Mesendoderm (in vitro differentiated cells): ENCODE measurements around the gene MSRB2.

Experiments used
- DNase-seq: peaks from one replicate; pipeline ENCODE4 v3.0.0; 2013
- H2AK5ac ChIP-seq: 2 replicates; pipeline ENCODE4 v1.6.1; 2013; ENCODE audit warnings: low read length, inconsistent platforms
- H2BK120ac ChIP-seq: 2 replicates; pipeline ENCODE4 v1.6.1; 2013; ENCODE audit warnings: low read depth, mild to moderate bottlenecking, low read length, moderate library complexity, mixed read lengths
- H2BK15ac ChIP-seq: replicated peaks from 2 replicates; pipeline ENCODE4 v1.6.1; 2013; ENCODE audit warnings: low read depth, mild to moderate bottlenecking, moderate library complexity
- H2BK5ac ChIP-seq: 2 replicates; pipeline ENCODE4 v1.6.1; 2013; ENCODE audit warnings: low read length, inconsistent platforms
- H3K18ac ChIP-seq: 2 replicates; pipeline ENCODE4 v1.6.1; 2013; ENCODE audit warnings: mild to moderate bottlenecking, low read length, mixed read lengths
- H3K23ac ChIP-seq: one replicate; pipeline ENCODE4 v1.6.1; 2013; ENCODE audit warnings: low read length
- H3K27ac ChIP-seq: 2 replicates; pipeline ENCODE4 v1.5.1; 2013; ENCODE audit warnings: low read depth, mild to moderate bottlenecking, inconsistent platforms, low read length, moderate library complexity
- H3K27me3 ChIP-seq: 2 replicates; pipeline ENCODE4 v1.6.1; 2013; ENCODE audit warnings: low read length, control low read depth, mild to moderate bottlenecking, inconsistent platforms; ENCODE audit not compliant: insufficient read depth, poor library complexity
- H3K36me3 ChIP-seq: 2 replicates; pipeline ENCODE4 v1.6.1; 2013; ENCODE audit warnings: low read length, inconsistent platforms; ENCODE audit not compliant: control insufficient read depth, insufficient read depth
- H3K4ac ChIP-seq: one replicate; pipeline ENCODE4 v1.6.1; 2013; ENCODE audit warnings: low read depth, mild to moderate bottlenecking, low read length, moderate library complexity
- H3K4me1 ChIP-seq: 2 replicates; pipeline ENCODE4 v1.6.1; 2013; ENCODE audit warnings: low read depth, low read length, inconsistent platforms; ENCODE audit not compliant: control insufficient read depth
- H3K4me2 ChIP-seq: 2 replicates; pipeline ENCODE4 v1.6.1; 2013; ENCODE audit warnings: low read length
- H3K4me3 ChIP-seq: 2 replicates; pipeline ENCODE4 v1.5.1; 2013; ENCODE audit warnings: mild to moderate bottlenecking, low read length
- H3K56ac ChIP-seq: one replicate; pipeline ENCODE4 v1.6.1; 2013; ENCODE audit warnings: low read length
- H3K79me1 ChIP-seq: 2 replicates; pipeline ENCODE4 v1.6.1; 2013; ENCODE audit warnings: low read length, inconsistent platforms
- H3K79me2 ChIP-seq: 2 replicates; pipeline ENCODE4 v1.6.1; 2013; ENCODE audit warnings: mild to moderate bottlenecking, low read length; ENCODE audit not compliant: control insufficient read depth, insufficient read depth
- H3K9ac ChIP-seq: 2 replicates; pipeline ENCODE4 v1.6.1; 2013; ENCODE audit warnings: low read length, inconsistent platforms
- H4K5ac ChIP-seq: one replicate; pipeline ENCODE4 v1.6.1; 2013; ENCODE audit warnings: low read length
- H4K8ac ChIP-seq: one replicate; pipeline ENCODE4 v1.6.1; 2013; ENCODE audit warnings: low read depth, mild to moderate bottlenecking, control low read depth, low read length, moderate library complexity
- WGBS: extraction: QIAGEN DNeasy Blood & Tissue Kit; methylation state at CpG from one replicate; pipeline ENCODE4 v1.1.7; 2013; ENCODE audit warnings: low lambda C conversion rate, missing lambda C conversion rate; ENCODE audit not compliant: insufficient coverage; ENCODE audit errors: extremely low coverage; 5-methylcytosine and 5-hydroxymethylcytosine counted together

MSRB2 gene

DNA sequence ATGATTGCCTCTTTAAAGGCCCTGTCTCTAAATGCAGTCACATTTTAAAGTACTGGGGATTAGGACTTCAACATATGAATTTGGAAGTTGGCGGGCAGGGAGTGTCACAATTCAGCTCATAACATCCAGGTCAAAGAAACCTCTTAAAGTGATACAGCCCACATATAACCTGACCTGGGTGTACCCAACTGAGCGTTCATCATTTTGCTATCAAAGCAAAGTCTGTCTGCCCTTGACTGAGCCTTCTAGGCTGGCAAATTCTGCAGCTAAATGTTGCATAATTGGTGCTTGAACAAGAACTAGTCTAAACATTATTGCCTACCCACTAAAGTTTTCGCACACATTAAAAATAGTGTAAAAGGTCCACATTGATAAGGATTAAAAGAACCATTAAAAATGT, 3.7 kb downstream of the MSRB2 start:
- DNase-seq, result no peak
- no peak overlapping the region for H3K27ac ChIP-seq
- no CpG with 5 or more reads among the region's 3 CpGs for WGBS

DNA sequence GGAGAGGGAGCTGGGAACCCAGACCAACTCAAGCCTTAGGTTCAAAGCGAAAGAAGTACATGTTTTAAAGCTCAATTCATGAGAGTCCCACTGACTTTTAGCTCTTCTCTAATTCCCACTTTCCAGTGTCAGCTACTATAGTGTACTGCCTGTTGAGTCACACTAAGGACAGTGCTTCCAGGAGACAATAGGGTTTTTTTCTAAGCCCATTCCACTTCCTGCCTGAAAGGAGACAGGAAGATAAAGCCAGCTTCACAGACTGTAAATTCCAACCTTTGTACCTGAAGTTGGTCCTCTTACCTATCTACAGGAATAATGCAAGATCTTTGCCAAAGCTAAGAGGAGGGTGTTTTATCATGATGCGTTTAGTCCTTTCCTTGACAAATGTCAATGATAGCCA, 4.4 kb downstream of the MSRB2 start:
- no CpG with 5 or more reads among the region's 2 CpGs for WGBS
- H3K36me3 ChIP-seq, result no peaks in the 10 kb centered on the region
- H3K56ac ChIP-seq, result no peak overlapping the region
- H3K27ac ChIP-seq, result no peak overlapping the region
- no peak overlapping the region for H3K4ac ChIP-seq
- H3K9ac ChIP-seq, result no peak overlapping the region
- no peak overlapping the region for H3K4me3 ChIP-seq
- no peak overlapping the region for H3K23ac ChIP-seq
- H3K4me2 ChIP-seq, result no peak overlapping the region
- no peaks in the 10 kb centered on the region for H3K79me1 ChIP-seq
- no peak overlapping the region for H3K18ac ChIP-seq
- H2BK5ac ChIP-seq, result no peak overlapping the region
- no peak overlapping the region for H2BK120ac ChIP-seq
- peaks cover 4% of the 10 kb centered on the region for H3K4me1 ChIP-seq
- H2AK5ac ChIP-seq, result no peak overlapping the region
- no peak overlapping the region for H4K5ac ChIP-seq
- no peak overlapping the region for H4K8ac ChIP-seq
- no peaks in the 10 kb centered on the region for H3K79me2 ChIP-seq
- H3K27me3 ChIP-seq, result no peaks in the 10 kb centered on the region
- DNase-seq, result peak; percentile 70
- no peak overlapping the region for H2BK15ac ChIP-seq

More for the DNA sequence above, 3.7 kb downstream of the MSRB2 start:
- H3K79me1 ChIP-seq, result no peaks in the 10 kb centered on the region
- no peak overlapping the region for H3K4ac ChIP-seq
- no peak overlapping the region for H2BK120ac ChIP-seq
- H4K8ac ChIP-seq, result no peak overlapping the region
- no peak overlapping the region for H3K56ac ChIP-seq
- H2AK5ac ChIP-seq, result no peak overlapping the region
- no peaks in the 10 kb centered on the region for H3K27me3 ChIP-seq
- H2BK15ac ChIP-seq, result no peak overlapping the region
- H3K79me2 ChIP-seq, result no peaks in the 10 kb centered on the region
- H3K4me1 ChIP-seq, result peaks cover 4% of the 10 kb centered on the region
- no peak overlapping the region for H3K18ac ChIP-seq
- H3K36me3 ChIP-seq, result no peaks in the 10 kb centered on the region
- H3K4me3 ChIP-seq, result no peak overlapping the region
- no peak overlapping the region for H2BK5ac ChIP-seq
- no peak overlapping the region for H3K4me2 ChIP-seq
- H3K9ac ChIP-seq, result no peak overlapping the region
- H4K5ac ChIP-seq, result no peak overlapping the region
- no peak overlapping the region for H3K23ac ChIP-seq

DNA sequence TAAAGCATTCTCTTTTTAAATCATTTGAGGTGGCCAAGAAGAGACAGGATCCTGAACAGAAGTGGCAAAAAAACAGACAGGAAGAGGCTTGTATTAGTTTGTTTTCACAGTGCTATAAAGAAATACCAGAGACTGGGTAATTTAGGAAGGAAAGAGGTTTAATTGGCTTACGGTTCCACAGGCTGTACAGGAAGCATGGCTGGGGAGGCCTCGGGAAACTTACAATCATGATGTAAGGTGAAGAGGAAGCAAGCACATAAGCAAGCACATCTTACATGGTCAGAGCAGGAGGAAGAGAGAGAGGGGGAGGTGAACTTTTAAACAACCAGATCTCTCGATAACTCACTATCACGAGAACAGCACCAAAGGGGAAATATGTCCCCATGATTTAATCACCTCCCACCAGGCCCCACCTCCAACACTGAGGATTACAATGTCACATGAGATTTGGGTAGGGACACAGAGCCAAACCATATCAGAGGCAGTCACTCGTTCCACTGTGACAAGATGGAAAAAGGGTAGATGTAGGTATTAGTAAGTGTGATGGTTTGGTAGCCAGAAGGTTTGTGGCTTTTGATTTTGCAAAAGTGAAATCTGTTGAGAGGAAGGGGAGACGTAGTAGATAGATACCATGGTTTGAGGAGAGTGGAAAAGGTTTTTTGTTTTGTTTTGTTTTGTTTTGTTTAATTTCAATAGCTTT, 5.1 kb downstream of the MSRB2 start:
- H3K18ac ChIP-seq, result no peak overlapping the region
- H2BK120ac ChIP-seq, result no peak overlapping the region
- no peak overlapping the region for H3K56ac ChIP-seq
- H3K4me2 ChIP-seq, result no peak overlapping the region
- no peak overlapping the region for H2AK5ac ChIP-seq
- H2BK5ac ChIP-seq, result no peak overlapping the region
- no peak overlapping the region for H4K5ac ChIP-seq
- no peaks in the 10 kb centered on the region for H3K36me3 ChIP-seq
- peaks cover 4% of the 10 kb centered on the region for H3K4me1 ChIP-seq
- no peak overlapping the region for H3K27ac ChIP-seq
- 100% methylated on average over 1 of the region's 6 CpGs for WGBS
- no peak overlapping the region for H3K9ac ChIP-seq
- H3K27me3 ChIP-seq, result no peaks in the 10 kb centered on the region
- no peak overlapping the region for H3K23ac ChIP-seq
- H3K4ac ChIP-seq, result no peak overlapping the region
- DNase-seq, result no peak
- H4K8ac ChIP-seq, result no peak overlapping the region
- no peaks in the 10 kb centered on the region for H3K79me1 ChIP-seq
- no peaks in the 10 kb centered on the region for H3K79me2 ChIP-seq
- H2BK15ac ChIP-seq, result no peak overlapping the region
- H3K4me3 ChIP-seq, result no peak overlapping the region

DNA sequence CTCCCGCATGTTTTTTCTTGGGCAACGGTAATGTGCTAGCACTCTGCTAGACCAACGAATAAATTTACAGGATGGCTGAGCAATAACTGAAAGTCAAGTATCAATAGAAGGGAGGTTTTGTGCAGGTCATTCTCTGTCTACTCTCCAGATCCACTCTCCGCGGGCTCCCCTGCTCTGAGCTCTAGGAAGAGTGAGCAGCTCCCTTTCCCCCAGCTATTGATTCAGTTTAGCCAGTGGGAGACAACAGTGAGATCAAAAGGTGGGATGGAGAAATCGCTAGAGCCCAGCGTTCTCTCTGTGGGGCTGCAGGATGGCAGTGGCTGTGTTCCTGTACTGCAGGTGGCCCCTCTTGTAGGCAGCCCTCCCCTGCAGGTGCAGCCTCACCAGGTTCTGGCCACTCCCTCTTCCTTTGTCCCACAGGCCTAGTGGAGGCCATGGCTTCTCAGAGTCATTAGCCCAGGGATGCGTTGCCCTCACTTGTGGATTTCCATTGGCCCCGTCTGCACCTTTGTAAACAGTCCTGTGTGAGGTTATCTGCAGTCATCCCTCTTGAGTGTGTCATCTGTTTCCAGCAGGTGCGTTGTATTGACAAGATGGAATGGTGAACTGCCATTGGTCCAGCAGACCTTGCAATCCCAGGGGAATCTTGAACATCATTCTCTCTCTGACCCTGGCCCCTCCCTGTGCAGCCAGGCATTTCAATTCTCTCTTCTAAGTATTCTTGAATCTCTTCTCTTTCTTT, 11.1 kb downstream of the MSRB2 start:
- no peak overlapping the region for H3K56ac ChIP-seq
- no peak overlapping the region for H2BK120ac ChIP-seq
- no peaks in the 10 kb centered on the region for H3K79me2 ChIP-seq
- no peaks in the 10 kb centered on the region for H3K4me1 ChIP-seq
- H2BK15ac ChIP-seq, result no peak overlapping the region
- no peak overlapping the region for H3K4me3 ChIP-seq
- H3K27ac ChIP-seq, result no peak overlapping the region
- H2BK5ac ChIP-seq, result no peak overlapping the region
- H3K23ac ChIP-seq, result no peak overlapping the region
- H4K5ac ChIP-seq, result no peak overlapping the region
- no peaks in the 10 kb centered on the region for H3K36me3 ChIP-seq
- H4K8ac ChIP-seq, result no peak overlapping the region
- no peak overlapping the region for H3K18ac ChIP-seq
- no CpG with 5 or more reads among the region's 10 CpGs for whole genome bisulfite sequencing
- H2AK5ac ChIP-seq, result no peak overlapping the region
- H3K4ac ChIP-seq, result no peak overlapping the region
- no peak overlapping the region for H3K4me2 ChIP-seq
- H3K27me3 ChIP-seq, result no peaks in the 10 kb centered on the region
- no peaks in the 10 kb centered on the region for H3K79me1 ChIP-seq
- no peak for DNase-seq
- no peak overlapping the region for H3K9ac ChIP-seq

DNA sequence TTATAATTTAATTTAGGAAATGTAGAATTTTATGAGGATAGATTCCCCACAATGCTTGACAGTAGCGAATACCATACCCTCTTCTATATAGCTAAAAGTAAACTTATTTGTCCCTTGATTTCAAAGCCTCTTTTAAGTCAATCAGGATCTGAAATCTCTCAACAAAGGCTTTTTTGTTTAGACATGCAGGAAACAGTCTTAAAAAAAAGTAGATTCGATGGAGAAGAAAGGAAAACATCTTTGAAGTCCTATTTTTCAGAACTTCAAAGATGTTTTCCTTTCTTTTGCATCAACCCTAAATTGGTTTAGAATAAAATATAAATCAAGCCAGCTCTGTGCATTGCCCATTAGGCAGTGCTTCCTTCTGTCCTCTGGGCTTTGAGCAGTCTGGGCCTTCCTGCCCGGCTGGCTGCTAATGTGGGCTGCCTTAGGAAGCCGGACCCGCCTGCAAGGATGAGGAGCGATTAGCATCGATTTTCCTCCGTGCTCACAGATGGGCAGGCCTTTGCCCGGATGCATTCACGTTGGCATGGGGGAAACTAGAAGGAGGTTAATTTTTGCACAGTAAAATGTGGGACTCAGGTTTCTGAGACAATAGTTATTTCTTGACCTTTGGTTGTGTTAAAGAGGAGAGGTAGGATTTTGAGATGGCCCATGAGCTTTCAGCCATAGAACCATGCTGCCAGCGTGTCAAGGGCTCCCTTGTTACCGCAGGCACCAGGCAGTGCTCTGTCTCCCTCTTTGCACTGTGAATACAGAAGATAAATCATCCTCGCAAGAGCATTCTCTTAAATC, 15.5 kb downstream of the MSRB2 start:
- no CpG with 5 or more reads among the region's 13 CpGs for WGBS
- no peak overlapping the region for H3K27ac ChIP-seq
- no peaks in the 10 kb centered on the region for H3K4me1 ChIP-seq
- H4K5ac ChIP-seq, result no peak overlapping the region
- H3K4me2 ChIP-seq, result no peak overlapping the region
- H3K4me3 ChIP-seq, result no peak overlapping the region
- no peak overlapping the region for H2AK5ac ChIP-seq
- H3K9ac ChIP-seq, result no peak overlapping the region
- DNase-seq, result no peak
- no peak overlapping the region for H2BK5ac ChIP-seq
- H3K23ac ChIP-seq, result no peak overlapping the region
- H3K79me1 ChIP-seq, result no peaks in the 10 kb centered on the region
- H3K27me3 ChIP-seq, result no peaks in the 10 kb centered on the region
- H3K18ac ChIP-seq, result no peak overlapping the region
- H3K79me2 ChIP-seq, result no peaks in the 10 kb centered on the region
- no peak overlapping the region for H2BK15ac ChIP-seq
- no peak overlapping the region for H4K8ac ChIP-seq
- H3K4ac ChIP-seq, result no peak overlapping the region
- H3K56ac ChIP-seq, result no peak overlapping the region
- no peak overlapping the region for H2BK120ac ChIP-seq
- H3K36me3 ChIP-seq, result peaks cover 2% of the 10 kb centered on the region
